ENCODE data around the gene SLC17A3.

DNA sequence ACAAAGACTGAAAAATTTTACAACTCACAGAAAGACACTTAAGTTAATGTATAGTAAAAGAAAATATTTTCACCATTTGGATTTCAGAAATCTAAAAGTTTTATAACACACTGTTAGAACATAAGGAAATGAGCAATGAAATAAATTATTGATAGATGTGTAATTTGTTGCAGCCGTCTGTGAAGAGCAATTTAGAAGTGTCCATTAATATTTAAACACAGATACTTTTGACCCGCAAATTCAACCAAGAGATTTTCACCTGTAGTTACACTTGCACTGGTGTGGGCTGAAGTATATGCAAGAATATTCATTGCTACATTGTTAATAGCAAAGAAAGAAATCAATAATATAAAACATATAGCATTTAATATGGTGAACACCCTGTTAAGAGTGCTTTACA is 14.6 kb upstream of the SLC17A3 start:
- TF ChIP-seq, protein P1, sequence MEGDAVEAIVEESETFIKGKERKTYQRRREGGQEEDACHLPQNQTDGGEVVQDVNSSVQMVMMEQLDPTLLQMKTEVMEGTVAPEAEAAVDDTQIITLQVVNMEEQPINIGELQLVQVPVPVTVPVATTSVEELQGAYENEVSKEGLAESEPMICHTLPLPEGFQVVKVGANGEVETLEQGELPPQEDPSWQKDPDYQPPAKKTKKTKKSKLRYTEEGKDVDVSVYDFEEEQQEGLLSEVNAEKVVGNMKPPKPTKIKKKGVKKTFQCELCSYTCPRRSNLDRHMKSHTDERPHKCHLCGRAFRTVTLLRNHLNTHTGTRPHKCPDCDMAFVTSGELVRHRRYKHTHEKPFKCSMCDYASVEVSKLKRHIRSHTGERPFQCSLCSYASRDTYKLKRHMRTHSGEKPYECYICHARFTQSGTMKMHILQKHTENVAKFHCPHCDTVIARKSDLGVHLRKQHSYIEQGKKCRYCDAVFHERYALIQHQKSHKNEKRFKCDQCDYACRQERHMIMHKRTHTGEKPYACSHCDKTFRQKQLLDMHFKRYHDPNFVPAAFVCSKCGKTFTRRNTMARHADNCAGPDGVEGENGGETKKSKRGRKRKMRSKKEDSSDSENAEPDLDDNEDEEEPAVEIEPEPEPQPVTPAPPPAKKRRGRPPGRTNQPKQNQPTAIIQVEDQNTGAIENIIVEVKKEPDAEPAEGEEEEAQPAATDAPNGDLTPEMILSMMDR (IDR thresholded peaks at IDR 0.05 in 2 of 3, conservative IDR thresholded peaks at IDR 0.05 in 1 of 3; ENCODE audit: control insufficient read depth in 2 of 3, extremely low read depth in 1 of 3, insufficient read depth in 1 of 3, low read depth in 3 of 3, low read length in 3 of 3) = no peak
- no peak for TF ChIP-seq NR2C2 (IDR thresholded peaks at IDR 0.05; ENCODE audit: borderline replicate concordance, control insufficient read depth, insufficient read length, low read depth)
- no peak for TF ChIP-seq YY1 (IDR thresholded peaks at IDR 0.05; ENCODE audit: low read depth, low read length)
- TF ChIP-seq WRNIP1 (IDR thresholded peaks at IDR 0.05; ENCODE audit: borderline replicate concordance, low read depth, low read length) = no peak
- no peak for TF ChIP-seq POLR2A (IDR thresholded peaks at IDR 0.05; ENCODE audit: low read depth, low read length)
- TF ChIP-seq ESRRA (IDR thresholded peaks at IDR 0.05; ENCODE audit: low read length) = no peak
- TF ChIP-seq SIN3A (IDR thresholded peaks at IDR 0.05; ENCODE audit: low read depth, low read length) = no peak
- no peak for TF ChIP-seq SP1 (IDR thresholded peaks at IDR 0.05; ENCODE audit: low read depth, low read length)
- TF ChIP-seq BRCA1 (IDR thresholded peaks at IDR 0.05; ENCODE audit: low read depth, low read length) = no peak
- TF ChIP-seq, protein P2, sequence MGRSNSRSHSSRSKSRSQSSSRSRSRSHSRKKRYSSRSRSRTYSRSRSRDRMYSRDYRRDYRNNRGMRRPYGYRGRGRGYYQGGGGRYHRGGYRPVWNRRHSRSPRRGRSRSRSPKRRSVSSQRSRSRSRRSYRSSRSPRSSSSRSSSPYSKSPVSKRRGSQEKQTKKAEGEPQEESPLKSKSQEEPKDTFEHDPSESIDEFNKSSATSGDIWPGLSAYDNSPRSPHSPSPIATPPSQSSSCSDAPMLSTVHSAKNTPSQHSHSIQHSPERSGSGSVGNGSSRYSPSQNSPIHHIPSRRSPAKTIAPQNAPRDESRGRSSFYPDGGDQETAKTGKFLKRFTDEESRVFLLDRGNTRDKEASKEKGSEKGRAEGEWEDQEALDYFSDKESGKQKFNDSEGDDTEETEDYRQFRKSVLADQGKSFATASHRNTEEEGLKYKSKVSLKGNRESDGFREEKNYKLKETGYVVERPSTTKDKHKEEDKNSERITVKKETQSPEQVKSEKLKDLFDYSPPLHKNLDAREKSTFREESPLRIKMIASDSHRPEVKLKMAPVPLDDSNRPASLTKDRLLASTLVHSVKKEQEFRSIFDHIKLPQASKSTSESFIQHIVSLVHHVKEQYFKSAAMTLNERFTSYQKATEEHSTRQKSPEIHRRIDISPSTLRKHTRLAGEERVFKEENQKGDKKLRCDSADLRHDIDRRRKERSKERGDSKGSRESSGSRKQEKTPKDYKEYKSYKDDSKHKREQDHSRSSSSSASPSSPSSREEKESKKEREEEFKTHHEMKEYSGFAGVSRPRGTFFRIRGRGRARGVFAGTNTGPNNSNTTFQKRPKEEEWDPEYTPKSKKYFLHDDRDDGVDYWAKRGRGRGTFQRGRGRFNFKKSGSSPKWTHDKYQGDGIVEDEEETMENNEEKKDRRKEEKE (IDR thresholded peaks at IDR 0.05) = no peak
- no peak for TF ChIP-seq RAD21 (IDR thresholded peaks at IDR 0.05; ENCODE audit: insufficient read depth, low read depth, low read length)
